HPDE6-E6E7 (cell line): ENCODE measurements around the gene PI4KB.

ENCODE experiments used
- DNase-seq: peaks from one replicate; pipeline ENCODE4 v3.0.0; 2011; ENCODE audit warnings: missing footprints; ENCODE audit errors: extremely low spot score

PI4KB gene

GRCh38 chr1:151346082-151346768, 19.0 kb upstream of the PI4KB start:
- DNase-seq, result no peak

GRCh38 chr1:151344291-151344690, 17.1 kb upstream of the PI4KB start:
- DNase-seq, result no peak

- DNase-seq, result no peak
Measured at GRCh38 chr1:151343587-151343986, 16.4 kb upstream of the PI4KB start.

- no peak for DNase-seq
Measured at GRCh38 chr1:151342569-151342968, 15.4 kb upstream of the PI4KB start.

- DNase-seq, result no peak
Measured at GRCh38 chr1:151342021-151342420, 14.8 kb upstream of the PI4KB start.

GRCh38 chr1:151340870-151341754, 13.9 kb upstream of the PI4KB start:
- DNase-seq, result peak; percentile 50

GRCh38 chr1:151336556-151336955, 9.3 kb upstream of the PI4KB start:
- DNase-seq, result no peak

- DNase-seq, result no peak
Measured at GRCh38 chr1:151334822-151335221, 7.6 kb upstream of the PI4KB start.

- DNase-seq, result no peak
Measured at GRCh38 chr1:151327903-151328674, 873 bp upstream of the PI4KB start.

GRCh38 chr1:151326619-151327222, 495 bp downstream of the PI4KB start:
- no peak for DNase-seq

GRCh38 chr1:151325646-151326429, 1.4 kb downstream of the PI4KB start:
- DNase-seq, result no peak

- DNase-seq, result no peak
Measured at GRCh38 chr1:151325231-151325630, 2.0 kb downstream of the PI4KB start.

GRCh38 chr1:151324390-151324930, 2.8 kb downstream of the PI4KB start:
- DNase-seq, result no peak

GRCh38 chr1:151318975-151319374, 8.2 kb downstream of the PI4KB start:
- DNase-seq, result no peak

- DNase-seq, result no peak
Measured at GRCh38 chr1:151315565-151316235, 11.5 kb downstream of the PI4KB start.

GRCh38 chr1:151314137-151314875, 12.9 kb downstream of the PI4KB start:
- DNase-seq, result no peak

GRCh38 chr1:151313501-151313900, 13.7 kb downstream of the PI4KB start:
- no peak for DNase-seq

GRCh38 chr1:151312826-151313225, 14.4 kb downstream of the PI4KB start:
- DNase-seq, result no peak

- DNase-seq, result no peak
Measured at GRCh38 chr1:151312411-151312810, 14.8 kb downstream of the PI4KB start.
